A549 treated with AZD9567 at 1 μM for 4 hours (cell line): Measurements from ENCODE around the gene ZSWIM4. TPM values are rescaled to one million over a fixed set of nuclear protein-coding genes. Genes with fewer than 3 reads are reported as not detected.

Experiments
- total RNA-seq: library from RNA; stranded (reverse); fragments of 200-300 nt; extraction: Qiagen RNA extraction; gene quantifications from 5 replicates; pipeline ENCODE4 v1.2.3, GENCODE V29; 2022; ENCODE audit not compliant: insufficient read depth

Gene ZSWIM4
- 3.7 to 4.0 TPM (median 3.9 TPM) in 5 replicates for total RNA-seq

DNA sequence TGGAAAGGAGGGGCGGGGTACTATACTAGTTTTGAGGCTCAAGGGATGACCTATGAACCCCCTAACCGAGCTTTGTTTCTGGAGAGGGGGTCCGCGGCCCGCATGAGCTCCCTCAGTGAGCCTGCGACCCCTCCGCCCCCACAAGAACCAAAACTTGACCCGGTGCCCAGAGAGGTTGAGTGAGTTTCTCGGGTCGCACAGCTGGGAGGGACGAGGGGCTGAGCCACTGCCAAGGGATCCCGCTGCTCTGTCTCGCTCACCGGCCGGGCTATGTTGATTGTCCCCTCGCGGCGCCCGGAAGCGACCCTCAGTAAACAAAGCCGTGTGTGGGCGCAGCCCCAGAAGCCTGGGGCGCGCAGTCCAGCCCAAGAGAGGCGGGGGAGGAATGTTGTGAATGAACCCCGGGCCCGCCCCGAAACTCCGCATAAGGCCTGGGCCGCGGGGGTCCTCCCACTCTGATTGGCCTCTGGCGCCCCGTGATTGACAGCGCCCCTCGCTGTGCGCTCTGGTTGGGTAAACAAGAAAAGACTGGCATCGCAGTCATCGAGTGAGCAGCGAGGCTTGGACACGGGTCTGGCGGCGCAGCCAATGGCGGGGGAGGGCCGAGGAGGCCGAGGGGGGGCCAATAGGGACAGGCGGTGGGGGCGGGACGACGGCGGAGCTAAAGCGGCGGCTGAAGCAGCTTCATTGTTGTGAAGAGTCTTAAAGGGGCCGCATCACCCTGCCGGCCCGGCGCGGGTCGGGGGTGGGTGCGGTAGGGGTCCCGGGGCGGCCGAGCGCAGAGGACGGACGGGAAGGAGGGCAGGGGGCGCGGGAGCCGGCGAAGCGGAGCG lies at the start of gene ZSWIM4:
Gene ZSWIM4, plus strand, starts transcription at position 687 of the 833 bp plus-strand sequence. CDS start 206 bp downstream, outside the sequence.

DNA sequence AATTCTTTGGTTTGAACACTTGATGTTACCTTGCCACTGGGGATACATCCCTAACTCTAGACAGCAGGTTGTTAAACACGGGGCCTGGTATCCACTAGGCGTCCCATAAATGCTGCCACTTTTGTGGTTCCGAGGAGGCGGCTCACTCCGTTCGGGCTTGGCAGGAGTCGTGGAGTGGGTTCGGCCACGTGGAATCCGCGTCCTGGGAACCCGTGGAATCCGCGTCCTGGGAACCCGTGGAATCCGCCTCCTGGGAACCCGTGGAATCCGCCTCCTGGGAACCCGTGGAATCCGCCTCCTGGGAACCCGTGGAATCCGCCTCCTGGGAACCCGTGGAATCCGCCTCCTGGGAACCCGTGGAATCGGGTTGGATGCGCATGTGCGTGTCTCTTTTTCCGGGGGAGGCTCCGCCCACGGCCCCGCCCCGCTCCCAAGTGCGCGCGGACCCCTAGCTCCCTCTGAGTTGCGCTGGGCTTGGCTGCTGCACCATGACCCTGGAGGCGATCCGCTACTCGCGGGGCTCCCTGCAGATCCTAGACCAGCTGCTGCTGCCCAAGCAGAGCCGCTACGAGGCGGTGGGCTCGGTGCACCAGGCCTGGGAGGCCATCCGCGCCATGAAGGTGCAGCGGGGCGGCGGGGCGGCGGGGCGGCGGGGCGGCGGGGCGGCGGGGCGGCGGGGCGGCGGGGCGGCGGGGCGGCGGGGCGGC lies 31.0 kb upstream of the ZSWIM4 start, which contains the start of gene MRI1:
Gene MRI1, plus strand, starts transcription at position 422 of the 707 bp plus-strand sequence. Its CDS starts 67 bp downstream, at position 489.

DNA sequence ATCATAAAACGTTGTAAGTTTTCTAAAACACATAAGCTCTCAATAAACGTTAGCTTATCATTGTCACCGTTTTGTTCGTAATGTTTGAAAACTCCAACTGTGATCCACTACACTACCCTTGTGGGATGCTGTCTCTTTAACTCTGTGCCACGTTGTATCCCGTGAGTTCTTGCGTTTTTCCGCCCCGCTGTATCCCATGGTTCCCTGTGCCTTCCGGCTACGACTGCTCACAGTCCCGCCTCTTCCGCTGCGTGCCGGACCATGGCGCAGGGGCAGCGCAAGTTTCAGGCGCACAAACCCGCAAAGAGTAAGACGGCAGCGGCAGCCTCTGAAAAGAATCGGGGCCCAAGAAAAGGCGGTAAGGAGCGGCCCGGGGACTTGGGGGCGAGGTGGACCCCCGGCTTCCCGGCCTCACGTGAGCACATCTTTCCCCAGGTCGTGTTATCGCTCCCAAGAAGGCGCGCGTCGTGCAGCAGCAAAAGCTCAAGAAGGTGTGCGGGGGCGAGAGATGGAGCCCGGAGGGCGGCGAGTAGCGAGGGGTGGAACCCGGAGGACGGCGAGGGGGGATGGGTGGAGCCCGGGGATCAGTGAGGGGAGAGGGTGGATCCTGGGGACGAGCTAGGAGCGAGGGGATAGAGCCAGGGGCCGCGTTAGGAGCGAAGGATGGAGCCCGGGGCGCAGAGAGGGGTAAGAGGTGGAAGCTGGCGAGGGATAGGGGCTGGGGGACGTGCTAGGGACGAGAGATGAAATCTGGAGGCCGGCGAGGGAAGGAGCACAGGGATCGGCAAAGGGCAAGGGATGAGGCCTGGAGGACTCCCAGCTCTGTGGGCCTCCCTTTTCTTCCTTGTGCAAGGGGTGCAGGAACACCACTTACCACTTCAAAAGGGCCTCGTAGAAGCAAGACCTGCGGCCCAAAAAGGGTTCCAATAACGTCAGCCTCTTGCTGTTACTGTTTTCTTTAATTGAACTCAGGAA lies 20.7 kb upstream of the ZSWIM4 start, which contains the start of gene C19orf53:
Gene C19orf53, plus strand, starts transcription at position 240 of the 975 bp plus-strand sequence. Its CDS starts 22 bp downstream, at position 262.

DNA sequence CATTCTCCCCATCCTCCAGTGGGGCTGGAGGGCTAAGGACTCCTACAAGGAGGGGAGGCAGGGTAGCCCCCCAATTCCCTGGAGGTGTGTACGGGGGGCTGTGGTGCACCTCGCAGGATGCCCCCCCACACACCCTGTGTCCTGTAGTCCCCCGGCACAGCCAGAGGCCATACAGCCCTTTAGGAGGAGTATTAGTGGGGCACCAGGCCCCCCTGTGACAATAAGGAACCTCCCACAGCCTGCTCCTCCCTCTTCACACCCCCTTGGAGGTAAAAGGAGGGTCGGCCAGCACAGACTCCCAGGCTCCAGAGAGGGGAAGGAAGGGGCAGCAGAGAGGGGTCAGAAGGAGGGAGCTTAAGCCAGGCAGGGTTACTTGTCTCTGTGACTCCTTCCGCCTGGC lies 81.6 kb downstream of the ZSWIM4 start, which contains the start of gene NANOS3:
Gene NANOS3, plus strand, starts transcription at position 301 of the 400 bp plus-strand sequence. CDS start 115 bp downstream, outside the sequence.

Other genes with a start within 250 kb of the ZSWIM4 start
- 12.5 to 15.5 TPM (median 14.1 TPM) in 5 replicates for gene MRI1, start 30.9 kb upstream of the ZSWIM4 start, total RNA-seq
- gene C19orf53, start 21.0 kb upstream of the ZSWIM4 start, total RNA-seq: 128 to 211 TPM (median 206 TPM) in 5 replicates
- gene NANOS3, start 81.7 kb downstream of the ZSWIM4 start, total RNA-seq: 2.3 to 3.1 TPM (median 2.5 TPM) in 4 of 5 replicates, not detected in the other
- 0.08 to 0.55 TPM (median 0.37 TPM) in 4 of 5 replicates, not detected in the other for gene BRME1, start 110.7 kb downstream of the ZSWIM4 start, total RNA-seq
- gene CC2D1A, start 110.8 kb downstream of the ZSWIM4 start, total RNA-seq: 8.2 to 10.9 TPM (median 9.5 TPM) in 5 replicates
- 1.1 to 4.3 TPM (median 1.5 TPM) in 5 replicates for gene PODNL1, start 143.0 kb downstream of the ZSWIM4 start, total RNA-seq
- 14.7 to 22.8 TPM (median 21.9 TPM) in 5 replicates for gene DCAF15, start 157.1 kb downstream of the ZSWIM4 start, total RNA-seq
- 2.5 to 5.8 TPM (median 5.0 TPM) in 5 replicates for gene RFX1, start 210.9 kb downstream of the ZSWIM4 start, total RNA-seq
- gene RLN3, start 232.7 kb downstream of the ZSWIM4 start, total RNA-seq: not detected in 5 replicates
- 7.7 to 9.5 TPM (median 9.1 TPM) in 5 replicates for gene IL27RA, start 236.3 kb downstream of the ZSWIM4 start, total RNA-seq